ENCODE measurements around the gene AMBRA1.

The AMBRA1 gene

DNA sequence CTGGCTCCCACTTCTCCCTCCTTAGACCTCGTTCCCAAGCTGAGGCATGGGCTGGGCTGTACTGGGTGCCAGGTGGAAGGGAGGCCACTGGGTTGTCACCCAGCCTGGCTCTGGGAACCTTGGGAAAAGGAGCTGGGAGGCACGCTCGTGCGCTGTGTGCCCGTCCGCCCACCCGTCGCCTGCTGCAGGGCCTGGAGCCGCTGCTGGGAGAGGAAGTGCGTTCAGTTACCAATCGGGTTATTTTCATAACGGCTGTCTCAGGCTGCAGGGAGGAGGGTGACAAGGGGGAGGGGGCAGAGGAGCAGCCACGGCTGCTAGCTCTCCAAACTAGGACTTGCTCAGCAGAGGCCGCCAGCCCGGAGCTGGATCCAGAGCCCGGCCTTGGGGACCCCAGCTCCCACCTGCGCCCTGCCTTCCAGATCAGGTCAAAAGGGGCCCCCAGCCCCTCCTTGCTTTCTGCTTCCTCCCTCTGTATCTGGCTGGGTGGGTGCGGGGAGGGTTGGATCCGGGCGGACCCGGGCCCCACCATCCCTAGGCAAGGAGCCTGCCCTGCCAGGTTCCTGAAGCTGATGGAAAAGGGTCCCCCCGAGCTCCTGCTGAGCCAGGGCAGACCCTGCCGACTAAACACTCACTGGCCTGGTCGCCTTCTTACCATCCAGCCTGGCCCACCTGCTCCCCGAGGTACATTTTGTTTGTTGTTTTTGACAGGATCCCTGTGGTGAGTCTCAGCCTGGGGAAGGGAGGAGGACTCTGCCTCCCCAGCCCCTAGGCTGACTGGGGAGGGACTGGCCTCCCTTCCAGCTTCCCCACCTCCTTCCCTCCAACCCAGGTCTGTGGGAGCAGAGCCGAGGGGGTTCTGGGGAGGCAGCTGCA lies 232.3 kb downstream of the AMBRA1 start:
- peak overlapping the region; percentile 97 for H3K27ac ChIP-seq (replicated peaks)
- peak overlapping the region; percentile 59 for H3K4me3 ChIP-seq (replicated peaks; ENCODE audit: insufficient read depth, low read length)
- TF ChIP-seq POLR2AphosphoS5 (IDR thresholded peaks at IDR 0.05; ENCODE audit: low read depth) (peak; percentile 68; the same call in 1 of the 2 replicates), GABPA (IDR thresholded peaks at IDR 0.05; ENCODE audit: low read depth) (no peak), SPI1 (IDR thresholded peaks at IDR 0.05; ENCODE audit: borderline replicate concordance, low read depth) (peak; percentile 99)
- TF ChIP-seq, protein P1, sequence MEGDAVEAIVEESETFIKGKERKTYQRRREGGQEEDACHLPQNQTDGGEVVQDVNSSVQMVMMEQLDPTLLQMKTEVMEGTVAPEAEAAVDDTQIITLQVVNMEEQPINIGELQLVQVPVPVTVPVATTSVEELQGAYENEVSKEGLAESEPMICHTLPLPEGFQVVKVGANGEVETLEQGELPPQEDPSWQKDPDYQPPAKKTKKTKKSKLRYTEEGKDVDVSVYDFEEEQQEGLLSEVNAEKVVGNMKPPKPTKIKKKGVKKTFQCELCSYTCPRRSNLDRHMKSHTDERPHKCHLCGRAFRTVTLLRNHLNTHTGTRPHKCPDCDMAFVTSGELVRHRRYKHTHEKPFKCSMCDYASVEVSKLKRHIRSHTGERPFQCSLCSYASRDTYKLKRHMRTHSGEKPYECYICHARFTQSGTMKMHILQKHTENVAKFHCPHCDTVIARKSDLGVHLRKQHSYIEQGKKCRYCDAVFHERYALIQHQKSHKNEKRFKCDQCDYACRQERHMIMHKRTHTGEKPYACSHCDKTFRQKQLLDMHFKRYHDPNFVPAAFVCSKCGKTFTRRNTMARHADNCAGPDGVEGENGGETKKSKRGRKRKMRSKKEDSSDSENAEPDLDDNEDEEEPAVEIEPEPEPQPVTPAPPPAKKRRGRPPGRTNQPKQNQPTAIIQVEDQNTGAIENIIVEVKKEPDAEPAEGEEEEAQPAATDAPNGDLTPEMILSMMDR (IDR thresholded peaks at IDR 0.05; ENCODE audit: insufficient read depth, low read length) = no peak
- peak; percentile 73 to 94 for DNase-seq (ENCODE audit: low read depth in 1 of 2, low spot score in 1 of 2)
- H3K27me3 ChIP-seq (ENCODE audit: insufficient read depth, poor library complexity, severe bottlenecking) = no peaks in the 10 kb centered on the region

DNA sequence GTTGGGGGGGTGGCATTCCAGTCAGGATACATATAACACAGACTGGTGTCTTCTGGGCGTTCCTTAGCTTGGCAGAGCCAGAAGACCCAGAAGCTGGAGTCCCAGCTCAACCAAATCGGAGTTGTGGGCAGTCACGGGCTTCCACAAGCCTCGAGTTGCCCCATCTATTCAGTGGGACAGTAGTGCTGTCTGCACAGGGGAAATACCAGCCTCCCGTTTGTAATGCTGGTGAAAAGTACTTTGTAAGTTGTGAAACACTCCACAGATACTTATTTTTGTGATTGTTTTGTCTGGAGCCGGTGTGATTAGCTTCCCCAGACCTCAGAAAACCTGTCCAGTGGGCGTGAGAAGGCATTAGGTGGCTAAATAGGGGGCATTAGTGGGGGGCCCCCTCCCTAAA lies 232.9 kb downstream of the AMBRA1 start:
- Histone ChIP-seq H3K27me3 (ENCODE audit: insufficient read depth, poor library complexity, severe bottlenecking) (no peaks in the 10 kb centered on the region), H3K4me3 (replicated peaks; ENCODE audit: insufficient read depth, low read length) (peak overlapping the region; percentile 59), H3K27ac (replicated peaks) (peak overlapping the region; percentile 97)
- TF ChIP-seq, protein P1 (IDR thresholded peaks at IDR 0.05; ENCODE audit: insufficient read depth, low read length) = no peak
- DNase-seq (ENCODE audit: low read depth in 1 of 2, low spot score in 1 of 2) = peak in 1 of 2 experiments; percentile 81

DNA sequence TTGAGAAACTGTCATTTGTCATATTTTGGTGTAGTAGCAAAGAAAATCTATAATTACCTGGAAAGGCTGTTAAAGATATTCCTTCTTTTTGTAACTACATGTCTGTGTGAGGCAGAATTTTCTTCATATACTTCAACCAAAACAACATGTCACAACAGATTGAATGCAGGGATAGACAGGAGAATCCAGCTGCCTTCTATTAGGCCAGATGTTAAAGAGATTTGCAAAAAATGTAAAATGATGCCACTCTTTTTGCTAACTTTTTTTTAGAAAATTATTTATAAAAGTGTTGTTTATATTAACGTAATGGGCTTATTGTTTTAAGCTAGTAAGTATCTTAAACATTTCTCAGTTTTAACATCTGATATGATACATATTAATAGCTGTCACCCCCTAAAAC lies 233.9 kb downstream of the AMBRA1 start:
- Histone ChIP-seq H3K27ac (replicated peaks) (peak overlapping the region; percentile 97; the same call in 1 of the 2 replicates), H3K4me3 (replicated peaks; ENCODE audit: insufficient read depth, low read length) (no peak overlapping the region), H3K27me3 (ENCODE audit: insufficient read depth, poor library complexity, severe bottlenecking) (no peaks in the 10 kb centered on the region)
- no peak for DNase-seq (ENCODE audit: low read depth in 1 of 2, low spot score in 1 of 2)
- TF ChIP-seq POLR2AphosphoS5 (IDR thresholded peaks at IDR 0.05; ENCODE audit: low read depth) (no peak), GABPA (IDR thresholded peaks at IDR 0.05; ENCODE audit: low read depth) (no peak), SPI1 (IDR thresholded peaks at IDR 0.05; ENCODE audit: borderline replicate concordance, low read depth) (no peak)
- TF ChIP-seq, protein P2, sequence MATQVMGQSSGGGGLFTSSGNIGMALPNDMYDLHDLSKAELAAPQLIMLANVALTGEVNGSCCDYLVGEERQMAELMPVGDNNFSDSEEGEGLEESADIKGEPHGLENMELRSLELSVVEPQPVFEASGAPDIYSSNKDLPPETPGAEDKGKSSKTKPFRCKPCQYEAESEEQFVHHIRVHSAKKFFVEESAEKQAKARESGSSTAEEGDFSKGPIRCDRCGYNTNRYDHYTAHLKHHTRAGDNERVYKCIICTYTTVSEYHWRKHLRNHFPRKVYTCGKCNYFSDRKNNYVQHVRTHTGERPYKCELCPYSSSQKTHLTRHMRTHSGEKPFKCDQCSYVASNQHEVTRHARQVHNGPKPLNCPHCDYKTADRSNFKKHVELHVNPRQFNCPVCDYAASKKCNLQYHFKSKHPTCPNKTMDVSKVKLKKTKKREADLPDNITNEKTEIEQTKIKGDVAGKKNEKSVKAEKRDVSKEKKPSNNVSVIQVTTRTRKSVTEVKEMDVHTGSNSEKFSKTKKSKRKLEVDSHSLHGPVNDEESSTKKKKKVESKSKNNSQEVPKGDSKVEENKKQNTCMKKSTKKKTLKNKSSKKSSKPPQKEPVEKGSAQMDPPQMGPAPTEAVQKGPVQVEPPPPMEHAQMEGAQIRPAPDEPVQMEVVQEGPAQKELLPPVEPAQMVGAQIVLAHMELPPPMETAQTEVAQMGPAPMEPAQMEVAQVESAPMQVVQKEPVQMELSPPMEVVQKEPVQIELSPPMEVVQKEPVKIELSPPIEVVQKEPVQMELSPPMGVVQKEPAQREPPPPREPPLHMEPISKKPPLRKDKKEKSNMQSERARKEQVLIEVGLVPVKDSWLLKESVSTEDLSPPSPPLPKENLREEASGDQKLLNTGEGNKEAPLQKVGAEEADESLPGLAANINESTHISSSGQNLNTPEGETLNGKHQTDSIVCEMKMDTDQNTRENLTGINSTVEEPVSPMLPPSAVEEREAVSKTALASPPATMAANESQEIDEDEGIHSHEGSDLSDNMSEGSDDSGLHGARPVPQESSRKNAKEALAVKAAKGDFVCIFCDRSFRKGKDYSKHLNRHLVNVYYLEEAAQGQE (IDR thresholded peaks at IDR 0.05; ENCODE audit: insufficient replicate concordance, low read depth) = no peak
- TF ChIP-seq, protein P1 (IDR thresholded peaks at IDR 0.05; ENCODE audit: insufficient read depth, low read length) = no peak

DNA sequence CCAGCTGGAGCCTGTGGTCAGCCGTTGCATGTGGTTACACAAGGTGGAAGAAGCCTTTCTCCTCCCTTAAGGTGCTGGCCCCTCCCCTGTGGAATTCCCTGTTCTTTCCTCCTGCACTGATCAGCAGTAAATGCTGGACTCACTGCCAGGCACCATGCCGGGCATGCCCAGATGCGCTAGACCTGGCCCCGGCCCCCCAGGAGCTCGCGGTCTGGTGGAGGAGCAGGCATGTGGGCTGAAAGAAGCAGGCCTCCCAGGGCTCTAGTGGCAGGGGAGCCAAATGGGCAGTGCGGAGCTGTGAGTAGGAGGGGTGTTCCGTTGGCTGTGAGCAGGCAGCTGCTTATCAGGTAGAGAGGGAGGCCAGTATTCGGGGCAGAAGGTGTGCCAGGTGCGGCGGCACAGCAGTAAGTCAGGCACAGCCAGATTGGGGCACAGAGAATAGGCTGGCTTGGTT lies 236.3 kb downstream of the AMBRA1 start:
- DNase-seq (ENCODE audit: low read depth in 1 of 2, low spot score in 1 of 2) = peak; percentile 88 to 89
- Histone ChIP-seq H3K4me3 (replicated peaks; ENCODE audit: insufficient read depth, low read length) (peak overlapping the region; percentile 23), H3K27me3 (ENCODE audit: insufficient read depth, poor library complexity, severe bottlenecking) (no peaks in the 10 kb centered on the region), H3K27ac (replicated peaks) (peak overlapping the region; percentile 84)
- TF ChIP-seq, protein P1 (IDR thresholded peaks at IDR 0.05; ENCODE audit: insufficient read depth, low read length) = no peak
- peak; percentile 66 for TF ChIP-seq POLR2AphosphoS5 (IDR thresholded peaks at IDR 0.05; ENCODE audit: low read depth)
- TF ChIP-seq SPI1 (IDR thresholded peaks at IDR 0.05; ENCODE audit: borderline replicate concordance, low read depth) = 0 out of 2 replicates have a peak, but pooled peaks have one; percentile 64
- TF ChIP-seq, protein P2 (IDR thresholded peaks at IDR 0.05; ENCODE audit: insufficient replicate concordance, low read depth) = no peak
- no peak for TF ChIP-seq GABPA (IDR thresholded peaks at IDR 0.05; ENCODE audit: low read depth)
